ENCODE data around the gene MBD3. TPM values are rescaled to one million over a fixed set of nuclear protein-coding genes. Genes with fewer than 3 reads are reported as not detected.

MBD3 gene
- total and polyA plus RNA-seq, 4 donors: 12.4 to 57.6 (median 50.2) TPM

DNA sequence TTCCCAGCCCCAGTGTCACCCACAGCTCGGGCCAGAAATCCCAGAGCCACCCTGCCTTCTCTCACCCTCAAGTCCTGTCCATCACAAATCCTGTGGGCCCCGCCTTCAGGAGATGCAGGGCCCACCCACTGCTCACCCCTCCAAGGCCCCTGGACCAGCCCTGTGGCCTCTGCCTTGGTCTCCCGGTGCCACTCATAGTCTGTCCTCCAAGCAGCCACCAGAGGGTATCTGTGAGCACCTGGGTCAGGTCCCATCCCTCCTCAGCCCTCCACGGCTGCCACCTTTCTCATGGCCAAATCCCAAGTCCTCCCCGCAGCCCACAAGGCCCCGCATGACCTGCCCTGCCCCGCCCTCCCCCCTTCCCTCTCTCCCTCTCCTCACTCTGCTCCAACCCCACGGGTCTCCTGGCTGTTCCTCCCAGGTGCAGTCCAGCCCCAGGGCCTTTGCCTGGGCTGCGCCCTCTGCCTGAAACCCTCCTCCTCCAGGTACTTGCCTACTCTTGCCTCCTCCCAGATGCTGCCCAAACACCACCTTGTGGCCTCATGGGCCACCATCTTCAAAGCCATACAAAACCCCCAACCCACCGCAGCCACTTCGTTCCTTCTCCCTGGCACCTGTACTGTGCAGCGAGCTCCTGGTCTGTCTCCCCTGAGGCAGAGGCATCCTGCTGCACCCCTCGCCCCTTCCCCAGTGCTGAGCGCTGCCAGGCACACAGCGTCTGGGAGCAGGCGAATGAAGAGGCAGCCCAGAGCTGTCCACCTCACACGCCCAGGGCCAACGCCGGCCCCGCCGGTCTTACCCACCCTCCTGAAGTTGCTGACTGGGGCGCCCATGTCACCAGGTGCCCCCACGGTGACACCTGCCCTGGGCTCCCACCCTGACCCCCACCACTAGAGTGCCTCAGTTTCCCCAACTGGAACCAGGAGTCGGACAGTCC is 25.8 kb upstream of the MBD3 start:
- no peak for DNase-seq (ENCODE audit: low spot score)
- WGBS: 82% methylated on average over 24 of the region's 24 CpGs
- Histone ChIP-seq H3K4me1 (ENCODE audit: control insufficient read depth in 4 of 4, insufficient read depth in 4 of 4, low read length in 3 of 4) (no peaks in the 10 kb centered on the region), H3K27me3 (ENCODE audit: control insufficient read depth in 4 of 4, insufficient read depth in 4 of 4, low read length in 3 of 4) (no peaks in the 10 kb centered on the region), H3K9me3 (ENCODE audit: control insufficient read depth in 4 of 4, low read length in 3 of 4) (no peaks in the 10 kb centered on the region), H3K27ac (ENCODE audit: low read depth in 1 of 2, low read length in 2 of 2) (no peak overlapping the region), H3K4me3 (ENCODE audit: low read depth in 1 of 3, low read length in 3 of 3) (no peak overlapping the region), H3K36me3 (ENCODE audit: control insufficient read depth in 4 of 4, insufficient read depth in 3 of 4, low read depth in 1 of 4, low read length in 3 of 4) (peaks cover 2 to 27% (median 5%) of the 10 kb centered on the region in 4 donors), H3K9ac (ENCODE audit: low read depth in 1 of 2, low read length in 2 of 2) (no peak overlapping the region)
- TF ChIP-seq, protein P1, sequence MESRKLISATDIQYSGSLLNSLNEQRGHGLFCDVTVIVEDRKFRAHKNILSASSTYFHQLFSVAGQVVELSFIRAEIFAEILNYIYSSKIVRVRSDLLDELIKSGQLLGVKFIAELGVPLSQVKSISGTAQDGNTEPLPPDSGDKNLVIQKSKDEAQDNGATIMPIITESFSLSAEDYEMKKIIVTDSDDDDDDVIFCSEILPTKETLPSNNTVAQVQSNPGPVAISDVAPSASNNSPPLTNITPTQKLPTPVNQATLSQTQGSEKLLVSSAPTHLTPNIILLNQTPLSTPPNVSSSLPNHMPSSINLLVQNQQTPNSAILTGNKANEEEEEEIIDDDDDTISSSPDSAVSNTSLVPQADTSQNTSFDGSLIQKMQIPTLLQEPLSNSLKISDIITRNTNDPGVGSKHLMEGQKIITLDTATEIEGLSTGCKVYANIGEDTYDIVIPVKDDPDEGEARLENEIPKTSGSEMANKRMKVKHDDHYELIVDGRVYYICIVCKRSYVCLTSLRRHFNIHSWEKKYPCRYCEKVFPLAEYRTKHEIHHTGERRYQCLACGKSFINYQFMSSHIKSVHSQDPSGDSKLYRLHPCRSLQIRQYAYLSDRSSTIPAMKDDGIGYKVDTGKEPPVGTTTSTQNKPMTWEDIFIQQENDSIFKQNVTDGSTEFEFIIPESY (IDR thresholded peaks at IDR 0.05): no peak
- TF ChIP-seq HNF4G (IDR thresholded peaks at IDR 0.05) (no peak), HNF4A (conservative IDR thresholded peaks at IDR 0.05) (no peak), FOXA2 (IDR thresholded peaks at IDR 0.05) (no peak), JUND (IDR thresholded peaks at IDR 0.05) (no peak), RAD21 (IDR thresholded peaks at IDR 0.05) (peak in 1 of 2 donors; percentile 69)
- TF ChIP-seq, protein P2, sequence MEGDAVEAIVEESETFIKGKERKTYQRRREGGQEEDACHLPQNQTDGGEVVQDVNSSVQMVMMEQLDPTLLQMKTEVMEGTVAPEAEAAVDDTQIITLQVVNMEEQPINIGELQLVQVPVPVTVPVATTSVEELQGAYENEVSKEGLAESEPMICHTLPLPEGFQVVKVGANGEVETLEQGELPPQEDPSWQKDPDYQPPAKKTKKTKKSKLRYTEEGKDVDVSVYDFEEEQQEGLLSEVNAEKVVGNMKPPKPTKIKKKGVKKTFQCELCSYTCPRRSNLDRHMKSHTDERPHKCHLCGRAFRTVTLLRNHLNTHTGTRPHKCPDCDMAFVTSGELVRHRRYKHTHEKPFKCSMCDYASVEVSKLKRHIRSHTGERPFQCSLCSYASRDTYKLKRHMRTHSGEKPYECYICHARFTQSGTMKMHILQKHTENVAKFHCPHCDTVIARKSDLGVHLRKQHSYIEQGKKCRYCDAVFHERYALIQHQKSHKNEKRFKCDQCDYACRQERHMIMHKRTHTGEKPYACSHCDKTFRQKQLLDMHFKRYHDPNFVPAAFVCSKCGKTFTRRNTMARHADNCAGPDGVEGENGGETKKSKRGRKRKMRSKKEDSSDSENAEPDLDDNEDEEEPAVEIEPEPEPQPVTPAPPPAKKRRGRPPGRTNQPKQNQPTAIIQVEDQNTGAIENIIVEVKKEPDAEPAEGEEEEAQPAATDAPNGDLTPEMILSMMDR (IDR thresholded peaks at IDR 0.05; ENCODE audit: low read depth, low read length, missing input control): peak; percentile 32

- no peak for TF ChIP-seq MAX (IDR thresholded peaks at IDR 0.05)
- no peak for TF ChIP-seq REST (IDR thresholded peaks at IDR 0.05)
- TF ChIP-seq RXRA (IDR thresholded peaks at IDR 0.05): no peak
- no peak for TF ChIP-seq NR2F2 (IDR thresholded peaks at IDR 0.05)
- TF ChIP-seq EGR1 (IDR thresholded peaks at IDR 0.05; ENCODE audit: low read depth in 2 of 2): no peak
- TF ChIP-seq RAD21 (IDR thresholded peaks at IDR 0.05): no peak
- TF ChIP-seq, protein P2 (IDR thresholded peaks at IDR 0.05; ENCODE audit: low read depth, low read length, missing input control): no peak
- Histone ChIP-seq H3K27ac (ENCODE audit: low read depth in 1 of 2, low read length in 2 of 2) (no peak overlapping the region), H3K9ac (ENCODE audit: low read depth in 1 of 2, low read length in 2 of 2) (no peak overlapping the region), H3K4me3 (ENCODE audit: low read depth in 1 of 3, low read length in 3 of 3) (no peak overlapping the region), H3K9me3 (ENCODE audit: control insufficient read depth in 4 of 4, low read length in 3 of 4) (no peaks in the 10 kb centered on the region), H3K36me3 (ENCODE audit: control insufficient read depth in 4 of 4, insufficient read depth in 3 of 4, low read depth in 1 of 4, low read length in 3 of 4) (peaks cover 2 to 42% (median 10%) of the 10 kb centered on the region in 4 donors), H3K4me1 (ENCODE audit: control insufficient read depth in 4 of 4, insufficient read depth in 4 of 4, low read length in 3 of 4) (no peaks in the 10 kb centered on the region), H3K27me3 (ENCODE audit: control insufficient read depth in 4 of 4, insufficient read depth in 4 of 4, low read length in 3 of 4) (no peaks in the 10 kb centered on the region)
- WGBS: 79% methylated on average over 4 of the region's 4 CpGs
- no peak for DNase-seq (ENCODE audit: low spot score)
These were observed 24.2 kb upstream of the MBD3 start for GRCh38 chr19:1616875-1617274.
